HepG2 (cell line): Measurements from ENCODE around the gene KMT5C. TPM values are rescaled to one million over a fixed set of nuclear protein-coding genes. Genes with fewer than 3 reads are reported as not detected.
A peak's percentile ranks its signal among the peaks of the same experiment; 100 is the strongest.

Experiments
- ATAC-seq: fragments of 200-7000 bp; cut with Tn5 transposase; 3 replicates; pipeline ENCODE4 v1.9.1; 2020; ENCODE audit warnings: mild to moderate bottlenecking, moderate library complexity
- BruUV-seq: library from RNA; stranded (reverse); fragments of 400-500 nt; replicated peaks from 2 replicates; lab custom pipeline; 2021; lab: Mats Ljungman, UMichigan
- CTCF ChIA-PET: fragments of 300-600 bp; formaldehyde crosslinking; extraction: SDS; loops from one replicate; lab custom pipeline; 2021; ENCODE audit warnings: low total read pairs, inconsistent platforms, low intra/inter-chr PET ratio; lab: Yijun Ruan, JAX
- POLR2A ChIA-PET: fragments of 350-600 bp; sonication (Branson Sonifier 250); formaldehyde crosslinking; loops from one replicate; lab custom pipeline; 2020; ENCODE audit warnings: antibody characterized with exemption, inconsistent platforms; lab: Yijun Ruan, JAX
- DNase-seq: peaks from one replicate; pipeline ENCODE4 v3.0.0-alpha.2; 2015; ENCODE audit warnings: low spot score
- FAIRE-seq: peaks from 3 replicates; lab custom pipeline; 2011; peaks lifted over from hg19 to GRCh38; lab: Jason Lieb, UNC
- H2AFZ ChIP-seq: one replicate; pipeline ENCODE4 v1.6.1; 2011; ENCODE audit warnings: low read length, inconsistent platforms
- H3K27ac ChIP-seq: fragments of 300-600 bp; 3 replicates; pipeline ENCODE4 v1.8.0; 2011; ENCODE audit warnings: mixed run types, mild to moderate bottlenecking, mixed read lengths, low read length, inconsistent platforms; ENCODE audit not compliant: insufficient read depth; ENCODE audit errors: extremely low read length
- H3K27me3 ChIP-seq, 2 experiments: fragments of 200-600 bp in 1 of 2; 2 replicates in 1 of 2; 3 replicates in 1 of 2; pipeline versions ENCODE4 v1.6.0 to v1.8.0; 2011; ENCODE audit warnings: low read length in 2 of 2, mild to moderate bottlenecking in 2 of 2, moderate library complexity in 2 of 2, inconsistent platforms in 1 of 2; ENCODE audit not compliant: insufficient read depth in 2 of 2, control insufficient read depth in 1 of 2
- H3K36me3 ChIP-seq, 2 experiments: fragments of 200-600 bp in 1 of 2; replicated peaks in 1 of 2; 2 replicates in 1 of 2; 3 replicates in 1 of 2; pipeline versions ENCODE4 v1.5.1 to v1.8.0; 2011; ENCODE audit warnings: low read length in 2 of 2, inconsistent platforms in 1 of 2; ENCODE audit not compliant: insufficient read depth in 2 of 2, control insufficient read depth in 1 of 2
- H3K4me1 ChIP-seq: 2 replicates; pipeline ENCODE4 v1.5.1; 2012; ENCODE audit warnings: low read length, inconsistent platforms; ENCODE audit not compliant: insufficient read depth
- H3K4me2 ChIP-seq: 2 replicates; pipeline ENCODE4 v1.6.0; 2011; ENCODE audit warnings: low read depth, low read length, inconsistent platforms
- H3K4me3 ChIP-seq, 3 experiments: fragments of 200-600 bp in 1 of 3; sonication (generic), shearing (Covaris generic) in 1 of 3; replicated peaks in 1 of 3; 2 replicates each; pipeline ENCODE4 v1.5.1; 2011 to 2016; ENCODE audit warnings: low read length in 3 of 3, inconsistent platforms in 2 of 3, low read depth in 2 of 3, mild to moderate bottlenecking in 2 of 3, control low read depth in 1 of 3, mixed read lengths in 1 of 3; ENCODE audit not compliant: insufficient read depth in 1 of 3
- H3K79me2 ChIP-seq: one replicate; pipeline ENCODE4 v1.6.1; 2011; ENCODE audit warnings: low read length, inconsistent platforms; ENCODE audit not compliant: insufficient read depth
- H3K9ac ChIP-seq: 2 replicates; pipeline ENCODE4 v1.6.0; 2011; ENCODE audit warnings: mild to moderate bottlenecking, low read depth, low read length, inconsistent platforms; ENCODE audit not compliant: insufficient read depth
- H3K9me3 ChIP-seq: 2 replicates; pipeline ENCODE4 v1.5.1; 2012; ENCODE audit warnings: mild to moderate bottlenecking, low read length
- H4K20me1 ChIP-seq: 2 replicates; pipeline ENCODE4 v1.6.0; 2011; ENCODE audit warnings: inconsistent platforms, mild to moderate bottlenecking, low read length, moderate library complexity; ENCODE audit not compliant: insufficient read depth
- BHLHE40 ChIP-seq: IDR thresholded peaks from 2 replicates; pipeline ENCODE4 v1.6.1; 2011; ENCODE audit warnings: low read length, improper control_type of control experiment
- GABPA ChIP-seq, 2 experiments: IDR thresholded peaks; 2 replicates each; pipeline ENCODE4 v1.6.1; 2011 to 2016; ENCODE audit warnings: low read depth in 2 of 2, low read length in 1 of 2, missing biosample characterization in 1 of 2, missing genetic modification characterization in 1 of 2
- GABPB1 ChIP-seq: IDR thresholded peaks from 2 replicates; pipeline ENCODE4 v1.6.1; 2016; ENCODE audit warnings: mild to moderate bottlenecking, missing genetic modification reagents, moderate library complexity, missing compliant biosample characterization
- NFRKB ChIP-seq: fragments of 450-650 bp; IDR thresholded peaks from 2 replicates; pipeline ENCODE4 v1.6.1; 2017
- THAP11 ChIP-seq: IDR thresholded peaks from 2 replicates; pipeline ENCODE4 v1.6.1; 2016; ENCODE audit warnings: missing biosample characterization, missing genetic modification reagents
- ZNF382 ChIP-seq: sonication (generic); formaldehyde crosslinking; IDR thresholded peaks from 2 replicates; pipeline ENCODE4 v1.5.0; 2020; ENCODE audit warnings: missing genetic modification reagents, mild to moderate bottlenecking, borderline replicate concordance
- ZSCAN20 ChIP-seq: sonication (generic); formaldehyde crosslinking; IDR thresholded peaks from 2 replicates; pipeline ENCODE4 v1.4.0; 2020; ENCODE audit warnings: missing genetic modification reagents, mild to moderate bottlenecking, borderline replicate concordance
- WGBS: methylation state at CpG from one replicate; pipeline ENCODE4 v1.1.6; 2017; ENCODE audit warnings: low lambda C conversion rate; 5-methylcytosine and 5-hydroxymethylcytosine counted together
- in situ Hi-C: cut with HindIII; loops from 2 replicates; pipeline ENCODE4 v1.10.0; 2017; ENCODE audit warnings: low pct_unique_long_range_greater_than_20kb; ENCODE audit not compliant: extremely low pct_ligation_motif_present
- intact Hi-C: fragments of 100-400 bp; cut with micrococcal nuclease; formaldehyde crosslinking; loops from one replicate; pipeline ENCODE4 v1.10.0; 2022; ENCODE audit not compliant: unreplicated experiment
- polyA plus RNA-seq, 8 experiments: library from polyadenylated mRNA; depleted of rRNA in 3 of 8; stranded (reverse) in 7 of 8; unstranded in 1 of 8; fragments of >200 nt; fragmentation: Illumina TruSeq in 4 of 8; extraction: Trizol in 4 of 8; gene quantifications; 2 replicates each; pipeline versions ENCODE4 v1.2.1 to v1.2.3, GENCODE V29; 2011 to 2016; ENCODE audit warnings: low read depth in 4 of 8, missing spikeins in 1 of 8, mixed read lengths in 1 of 8; ENCODE audit not compliant: insufficient read depth in 1 of 8
- total RNA-seq, 5 experiments: library from RNA; depleted of rRNA; stranded (reverse); fragments of >200 nt; fragmentation: Illumina TruSeq; extraction: Trizol; gene quantifications; 2 replicates each; pipeline ENCODE4 v1.2.3, GENCODE V29; 2016; ENCODE audit warnings: low read depth in 1 of 5
- TF ChIP-seq, protein P1 (sequence below): sonication (generic); formaldehyde crosslinking; IDR thresholded peaks from 2 replicates; pipeline ENCODE4 v1.4.0; 2020; ENCODE audit warnings: low read depth, missing genetic modification reagents

The KMT5C gene
- total and polyA plus RNA-seq, 2 of the 13 experiments (the other 11 are each of a cell fraction or from before 2014, with no cell fraction given) = 5.5 to 9.0 TPM

DNA sequence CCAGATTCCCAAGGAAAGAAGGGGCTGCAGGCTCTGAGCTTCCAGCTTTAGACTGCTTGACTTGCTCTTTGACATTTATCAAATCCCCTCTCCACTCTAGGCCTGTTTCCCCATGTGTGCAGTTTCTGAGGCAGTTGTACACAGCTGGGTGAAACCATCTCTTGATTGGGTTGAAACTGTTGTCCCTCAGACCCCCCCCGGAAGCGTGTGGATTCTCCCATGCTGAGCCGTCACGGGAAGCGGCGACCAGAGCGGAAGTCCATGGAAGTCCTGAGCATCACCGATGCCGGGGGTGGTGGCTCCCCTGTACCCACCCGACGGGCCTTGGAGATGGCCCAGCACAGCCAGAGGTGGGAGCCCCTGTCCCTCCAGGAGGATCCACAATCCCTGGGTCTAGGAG lies 36.2 kb upstream of the KMT5C start:
- POLR2A ChIA-PET = no interaction called here
- intact Hi-C loops = no loop called here
- no peak for FAIRE-seq

More for the DNA sequence above, 36.2 kb upstream of the KMT5C start:
- CTCF ChIA-PET = no interaction called here
- Histone ChIP-seq H3K9me3 (no peaks in the 10 kb centered on the region), H2AFZ (no peak overlapping the region), H3K27ac (no peak overlapping the region), H3K36me3 (no peaks in the 10 kb centered on the region), H3K79me2 (no peaks in the 10 kb centered on the region), H3K4me2 (no peak overlapping the region), H3K27me3 (peaks cover 0 to 20% of the 10 kb centered on the region in 2 experiments; a peak in 1 of 5 replicates), H3K4me3 (peak overlapping the region in 1 of 3 experiments; percentile 15; a peak in 2 of 6 replicates), H3K9ac (no peak overlapping the region), H3K4me1 (peaks cover 24% of the 10 kb centered on the region), H4K20me1 (no peaks in the 10 kb centered on the region)
- TF ChIP-seq ZSCAN20 (CRISPR knock-in tag) (no peak), NFRKB (no peak), THAP11 (CRISPR knock-in tag) (peak; percentile 52; the same call in 1 of the 2 replicates), BHLHE40 (peak; percentile 66; the same call in 1 of the 2 replicates), ZNF382 (CRISPR knock-in tag) (no peak), GABPB1 (CRISPR knock-in tag) (0 out of 2 replicates have a peak, but pooled peaks have one; percentile 26), GABPA (IDR thresholded peaks at IDR 0.05; ENCODE audit: low read depth, low read length) (no peak), GABPA (CRISPR knock-in tag; IDR thresholded peaks at IDR 0.05; ENCODE audit: low read depth) (peak; percentile 75)
- TF ChIP-seq, protein P1, sequence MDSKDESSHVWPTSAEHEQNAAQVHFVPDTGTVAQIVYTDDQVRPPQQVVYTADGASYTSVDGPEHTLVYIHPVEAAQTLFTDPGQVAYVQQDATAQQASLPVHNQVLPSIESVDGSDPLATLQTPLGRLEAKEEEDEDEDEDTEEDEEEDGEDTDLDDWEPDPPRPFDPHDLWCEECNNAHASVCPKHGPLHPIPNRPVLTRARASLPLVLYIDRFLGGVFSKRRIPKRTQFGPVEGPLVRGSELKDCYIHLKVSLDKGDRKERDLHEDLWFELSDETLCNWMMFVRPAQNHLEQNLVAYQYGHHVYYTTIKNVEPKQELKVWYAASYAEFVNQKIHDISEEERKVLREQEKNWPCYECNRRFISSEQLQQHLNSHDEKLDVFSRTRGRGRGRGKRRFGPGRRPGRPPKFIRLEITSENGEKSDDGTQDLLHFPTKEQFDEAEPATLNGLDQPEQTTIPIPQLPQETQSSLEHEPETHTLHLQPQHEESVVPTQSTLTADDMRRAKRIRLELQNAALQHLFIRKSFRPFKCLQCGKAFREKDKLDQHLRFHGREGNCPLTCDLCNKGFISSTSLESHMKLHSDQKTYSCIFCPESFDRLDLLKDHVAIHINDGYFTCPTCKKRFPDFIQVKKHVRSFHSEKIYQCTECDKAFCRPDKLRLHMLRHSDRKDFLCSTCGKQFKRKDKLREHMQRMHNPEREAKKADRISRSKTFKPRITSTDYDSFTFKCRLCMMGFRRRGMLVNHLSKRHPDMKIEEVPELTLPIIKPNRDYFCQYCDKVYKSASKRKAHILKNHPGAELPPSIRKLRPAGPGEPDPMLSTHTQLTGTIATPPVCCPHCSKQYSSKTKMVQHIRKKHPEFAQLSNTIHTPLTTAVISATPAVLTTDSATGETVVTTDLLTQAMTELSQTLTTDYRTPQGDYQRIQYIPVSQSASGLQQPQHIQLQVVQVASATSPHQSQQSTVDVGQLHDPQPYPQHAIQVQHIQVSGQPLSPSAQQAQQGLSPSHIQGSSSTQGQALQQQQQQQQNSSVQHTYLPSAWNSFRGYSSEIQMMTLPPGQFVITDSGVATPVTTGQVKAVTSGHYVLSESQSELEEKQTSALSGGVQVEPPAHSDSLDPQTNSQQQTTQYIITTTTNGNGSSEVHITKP = peak; percentile 98
- 77% methylated on average over 10 of the region's 11 CpGs for WGBS
- in situ Hi-C loops = loop anchor here (5.0 kb wide), 1 partner anchor 114 kb away; no protein-coding TSS in a partner anchor
- DNase-seq = no peak
- BruUV-seq = no TSS peak
- ATAC-seq = no peak
